Activated naive CD4-positive, alpha-beta T cell treated with anti-CD3 and anti-CD28 coated beads, Interleukin-2, amount 50 U/mL, for 16 hours (primary cell): Measurements from ENCODE around the gene MEX3D.

Experiments used
- DNase-seq: peaks from one replicate; pipeline ENCODE4 v3.0.0-alpha.2; 2020

The MEX3D gene

DNA sequence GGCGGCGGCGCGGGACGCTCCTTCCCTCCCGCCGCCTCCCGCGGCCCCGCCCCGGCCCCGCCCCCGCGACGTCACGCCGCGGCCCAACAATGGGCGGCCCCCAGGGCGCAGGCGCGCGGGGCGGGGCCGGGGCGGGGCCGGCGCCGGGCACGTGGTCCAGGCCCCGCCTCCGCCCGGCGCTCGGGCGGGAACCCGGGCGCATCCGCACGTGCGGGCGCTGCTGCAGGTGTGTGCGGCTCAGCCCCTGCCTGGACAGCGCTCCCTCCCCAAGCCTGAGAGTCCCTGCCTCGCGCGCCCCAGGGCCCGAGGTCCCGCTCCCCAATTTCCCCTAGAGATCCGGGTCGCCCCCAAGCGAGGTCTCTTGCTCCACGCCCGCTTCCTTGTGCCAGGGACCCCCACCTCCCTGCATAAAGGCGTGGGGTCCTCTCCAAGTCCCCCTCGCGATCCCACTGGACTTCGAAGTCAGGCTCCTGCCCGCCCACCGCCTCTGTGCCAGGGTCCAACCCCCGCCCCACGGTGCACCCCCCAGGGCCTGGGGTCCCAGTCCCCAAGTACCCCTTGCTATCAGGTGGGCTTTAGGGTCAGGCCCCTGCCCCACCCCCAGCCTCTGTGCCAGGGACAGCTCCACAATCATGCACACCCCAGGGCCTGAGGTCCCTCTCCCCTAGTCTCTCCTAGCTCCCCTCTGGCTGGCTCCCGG lies at the start of gene MEX3D:
MEX3D (minus strand) TSS at position 6 of the 700 bp plus-strand sequence. CDS start 267 bp downstream, outside the sequence.
- peak; percentile 85 for DNase-seq

DNA sequence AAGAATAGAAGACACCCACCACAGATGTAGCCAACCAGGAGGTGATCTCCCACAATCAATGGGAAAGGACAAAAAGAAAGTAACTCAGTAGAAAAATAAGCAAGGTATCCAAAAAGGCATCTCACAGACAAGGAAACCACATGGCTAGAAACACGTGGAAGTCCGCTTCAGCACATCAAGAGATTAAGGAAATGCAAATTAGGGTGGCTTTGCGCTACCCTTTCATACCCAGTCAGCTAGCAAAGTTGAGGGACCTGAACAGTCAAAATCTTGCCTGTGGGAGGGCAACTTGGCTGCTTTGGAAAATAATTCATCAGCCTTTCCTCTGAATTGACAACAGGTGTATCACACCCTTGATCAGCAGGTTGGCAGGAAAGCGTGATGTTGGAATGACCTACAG lies 48.8 kb upstream of the MEX3D start:
- no peak for DNase-seq

DNA sequence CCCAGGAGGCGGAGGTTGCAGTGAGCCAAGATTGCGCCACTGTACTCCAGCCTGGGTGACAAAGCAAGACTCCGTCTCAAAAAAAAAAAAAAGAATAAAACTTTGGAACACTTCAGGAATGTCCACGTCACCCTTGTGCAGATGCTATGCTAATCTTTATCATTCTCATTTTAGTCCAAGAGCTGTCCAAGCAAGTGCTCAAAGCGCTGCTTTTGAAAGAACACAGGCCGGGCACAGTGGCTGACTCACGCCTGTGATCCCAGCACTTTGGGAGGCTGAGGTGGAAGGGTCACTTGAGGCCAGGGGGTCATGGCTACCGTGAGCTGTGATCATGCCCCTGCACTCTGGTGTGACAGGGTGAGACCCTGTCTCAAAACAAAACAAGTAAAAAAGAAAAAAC lies 48.3 kb upstream of the MEX3D start:
- DNase-seq = no peak

- no peak for DNase-seq
Measured at GRCh38 chr19:1615156-1615765, 47.1 kb upstream of the MEX3D start.

- no peak for DNase-seq
Measured at GRCh38 chr19:1613808-1614570, 45.9 kb upstream of the MEX3D start.

GRCh38 chr19:1613146-1613545 lies 45.0 kb upstream of the MEX3D start:
- no peak for DNase-seq

DNA sequence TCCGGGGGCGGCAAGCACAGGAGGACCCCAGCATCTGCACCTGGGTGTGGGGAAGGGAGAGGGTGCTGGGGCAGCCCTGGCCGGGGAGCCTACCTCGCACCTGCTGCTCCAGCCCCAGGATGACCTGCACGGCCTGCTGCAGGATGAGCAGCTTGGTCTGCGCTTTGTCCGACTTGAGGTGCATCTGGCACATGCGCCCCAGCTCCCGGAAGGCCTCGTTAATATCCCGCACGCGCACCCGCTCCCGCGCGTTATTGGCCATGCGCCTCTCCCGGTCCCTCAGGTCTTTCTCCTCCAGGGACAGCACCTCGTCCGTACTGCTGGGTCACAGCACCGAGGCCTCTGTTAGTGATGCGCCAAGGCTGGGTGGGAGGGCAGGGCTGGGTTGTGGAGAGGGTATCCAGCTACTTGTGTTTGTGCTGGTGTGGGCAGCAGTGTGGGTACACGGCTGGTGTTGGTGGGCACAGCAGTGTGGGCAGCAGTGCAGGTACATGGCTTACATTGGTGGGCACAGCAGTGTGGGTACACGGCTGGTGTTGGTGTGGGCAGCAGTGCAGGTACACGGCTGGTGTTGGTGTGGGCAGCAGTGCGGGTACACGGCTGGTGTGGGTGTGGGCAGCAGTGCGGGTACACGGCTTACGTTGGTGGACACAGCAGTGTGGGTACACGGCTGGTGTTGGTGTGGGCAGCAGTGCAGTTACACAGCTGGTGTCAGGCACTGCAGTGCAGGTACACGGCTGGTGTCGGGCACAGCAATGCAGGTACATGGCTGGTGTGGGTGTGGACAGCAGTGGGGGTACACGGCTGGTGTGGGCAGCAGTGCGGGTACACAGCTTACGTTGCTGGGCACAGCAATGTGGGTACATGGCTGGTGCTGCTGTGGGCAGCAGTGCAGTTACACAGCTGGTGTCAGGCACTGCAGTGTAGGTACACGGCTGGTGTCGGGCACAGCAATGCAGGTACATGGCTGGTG lies 44.3 kb upstream of the MEX3D start:
- DNase-seq = no peak

GRCh38 chr19:1611353-1611752 lies 43.2 kb upstream of the MEX3D start:
- no peak for DNase-seq

DNA sequence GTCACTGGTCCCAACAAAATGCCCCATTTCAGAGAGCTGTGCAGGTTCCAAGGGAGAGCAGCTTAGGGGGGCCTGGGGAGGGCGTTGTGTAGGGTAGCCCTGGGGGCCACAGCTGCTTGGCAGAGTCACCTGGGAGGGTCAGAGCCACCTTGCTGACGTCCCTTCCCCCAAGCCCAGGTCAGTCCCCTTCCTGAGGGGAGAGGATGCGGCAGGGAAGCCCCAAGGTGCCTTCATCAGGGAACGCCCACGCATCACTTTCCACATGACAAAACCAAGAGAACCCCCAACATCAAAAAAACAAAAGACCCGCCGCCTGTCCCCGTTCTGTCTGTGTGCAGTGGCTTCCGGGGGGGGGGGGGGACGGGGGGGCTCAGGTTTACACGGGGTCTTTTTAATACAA lies 42.5 kb upstream of the MEX3D start:
- DNase-seq = no peak

GRCh38 chr19:1609680-1610474 lies 41.8 kb upstream of the MEX3D start:
- no peak for DNase-seq

GRCh38 chr19:1609103-1609396 lies 40.9 kb upstream of the MEX3D start:
- DNase-seq = no peak

GRCh38 chr19:1608359-1609102 lies 40.4 kb upstream of the MEX3D start:
- DNase-seq = peak; percentile 26

DNA sequence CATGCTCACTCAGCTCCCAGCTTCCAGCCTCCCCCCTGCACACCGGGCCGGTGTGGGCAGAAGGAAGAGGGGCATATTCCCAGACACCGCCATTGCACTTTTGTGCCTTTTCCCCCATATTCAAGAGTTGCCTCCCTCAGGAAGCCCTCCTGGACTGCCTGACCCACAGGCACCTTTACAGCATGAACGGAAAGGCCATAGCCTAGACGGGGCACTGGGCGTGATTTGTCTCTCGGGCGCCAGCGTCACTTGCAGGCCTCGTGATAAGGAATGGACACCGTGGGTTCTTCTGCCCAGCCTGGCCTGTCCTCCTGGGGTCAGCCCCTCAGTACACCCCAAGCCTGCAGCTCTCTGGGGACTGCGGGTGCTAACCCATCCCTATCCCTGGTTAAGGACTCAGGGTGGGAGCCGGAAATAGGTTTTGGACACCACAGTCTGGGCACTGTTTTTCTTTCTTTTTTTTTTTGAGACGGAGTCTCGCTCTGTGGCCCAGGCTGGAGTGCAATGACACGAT lies 38.1 kb upstream of the MEX3D start:
- DNase-seq = no peak

GRCh38 chr19:1605236-1606137 lies 37.4 kb upstream of the MEX3D start, which contains the start of gene UQCR11:
Gene UQCR11, minus strand, starts transcription at chr19:1605462. Its CDS starts 53 bp downstream, at chr19:1605409.
- peak; percentile 92 for DNase-seq

DNA sequence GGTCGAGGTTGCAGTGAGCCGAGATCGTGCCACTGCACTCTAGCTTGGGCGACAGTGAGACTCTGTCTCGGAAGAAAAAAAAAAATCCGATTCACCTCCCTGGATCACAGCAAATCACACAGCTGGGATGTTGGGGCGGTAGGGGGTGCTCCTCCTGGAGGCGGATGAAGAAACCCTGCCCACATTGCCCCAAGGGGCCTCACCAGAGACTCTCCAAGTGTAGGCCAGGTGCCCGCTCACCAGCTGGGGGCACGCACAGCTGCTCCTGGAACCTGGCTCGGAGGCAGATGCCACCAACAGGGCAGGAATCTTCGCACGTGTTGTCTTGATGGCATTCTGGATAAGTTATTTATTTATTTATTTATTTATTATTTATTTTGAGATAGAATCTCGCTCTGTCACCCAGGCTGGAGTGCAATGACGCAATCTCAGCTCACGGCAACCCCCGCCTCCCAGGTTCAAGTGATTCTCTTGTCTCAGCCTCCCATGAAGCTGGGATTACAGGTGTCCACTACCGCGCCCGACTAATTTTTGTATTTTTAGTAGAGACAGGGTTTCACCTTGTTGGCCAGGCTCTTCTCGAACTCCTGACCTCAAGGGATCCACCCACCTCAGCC lies 34.1 kb upstream of the MEX3D start:
- no peak for DNase-seq

DNA sequence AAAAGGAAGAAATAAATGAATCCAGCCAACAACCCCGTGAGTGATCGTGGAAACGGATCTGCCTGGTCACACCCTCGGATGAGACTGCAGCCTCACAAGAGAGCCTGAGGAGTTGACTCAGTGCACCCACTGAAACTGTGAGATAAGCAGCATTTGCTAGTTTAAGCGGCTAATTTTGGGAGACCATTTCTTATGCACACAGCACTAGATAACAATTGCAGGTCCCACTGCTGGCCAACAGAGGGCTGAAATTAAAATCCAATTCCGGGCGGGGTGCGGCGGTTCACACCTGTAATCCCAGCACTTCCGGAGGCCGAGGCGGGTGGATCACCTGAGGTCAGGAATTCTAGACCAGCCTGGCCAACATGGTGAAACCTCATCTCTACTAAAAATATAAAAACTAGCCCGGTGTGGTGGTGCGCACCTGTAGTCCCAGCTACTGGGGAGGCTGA lies 33.5 kb upstream of the MEX3D start:
- no peak for DNase-seq

DNA sequence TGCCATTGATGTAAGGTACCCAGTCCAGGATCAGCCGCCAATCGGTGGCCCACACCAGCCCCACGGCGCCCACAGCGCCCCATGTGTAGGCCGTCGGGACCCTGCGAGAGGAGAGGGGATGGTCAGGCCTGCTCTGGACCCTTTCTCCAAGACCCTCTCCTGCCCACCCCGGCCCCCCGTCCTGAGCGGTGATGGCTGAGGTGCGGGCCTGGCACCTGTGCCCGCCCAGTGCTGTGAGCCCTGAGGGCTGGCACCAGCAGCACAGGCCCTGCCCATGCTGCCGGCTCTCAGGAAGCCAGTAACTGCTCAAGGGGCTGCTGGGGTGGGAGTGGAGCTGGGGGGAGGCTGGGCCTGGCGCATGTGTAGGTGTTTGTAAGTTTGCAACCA lies 31.3 kb upstream of the MEX3D start:
- no peak for DNase-seq

DNA sequence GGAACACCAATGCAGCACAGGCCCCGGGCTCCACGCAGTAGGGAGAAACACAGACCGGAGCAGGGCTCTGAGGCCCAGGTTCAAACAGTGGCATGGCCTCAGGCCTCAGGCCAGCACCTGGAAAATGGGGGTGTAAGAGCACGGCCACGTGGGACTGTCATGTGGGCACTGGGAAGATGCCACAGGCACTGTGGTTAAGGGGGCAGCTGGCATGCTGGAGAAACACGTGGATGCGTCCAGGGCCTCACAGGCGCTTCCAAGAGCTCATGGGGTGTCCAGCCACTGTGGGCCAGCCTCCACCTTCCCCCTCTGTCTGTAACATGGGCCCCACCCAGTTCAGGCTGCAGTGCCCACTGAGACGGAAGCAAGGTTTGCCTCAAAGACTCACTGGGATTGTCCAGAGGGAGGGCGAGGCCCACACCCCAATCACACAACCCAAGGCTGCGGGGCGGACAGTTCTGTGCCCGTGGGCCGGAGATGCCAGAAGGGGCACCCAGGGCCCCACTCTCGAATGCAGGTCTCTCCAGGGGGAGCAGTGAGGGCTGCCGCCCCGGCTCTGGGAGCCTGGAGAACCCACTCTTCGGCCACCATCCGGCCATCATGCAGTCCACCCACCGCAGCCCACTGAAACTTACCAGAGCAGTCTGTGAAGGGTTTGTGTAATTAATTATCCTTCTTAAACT lies 30.8 kb upstream of the MEX3D start:
- no peak for DNase-seq

GRCh38 chr19:1593501-1593772 lies 25.3 kb upstream of the MEX3D start:
- DNase-seq = no peak
